Lung (tissue), 12 donors: ENCODE measurements around the gene CGNL1. TPM values are rescaled to one million over a fixed set of nuclear protein-coding genes. Genes with fewer than 3 reads are reported as not detected.

ENCODE experiments used
- ATAC-seq: fragments of 200-7000 bp; cut with Tn5 transposase; one replicate; pipeline ENCODE4 v1.9.1; 2020; ENCODE audit warnings: moderate number of reproducible peaks; ENCODE audit not compliant: insufficient read depth, low FRiP score
- DNase-seq, 3 donors: peaks; one replicate each; pipeline ENCODE4 v3.0.0-alpha.2; 2013 to 2017
- H3K27ac ChIP-seq, 2 donors: one replicate each; pipeline ENCODE4 v1.5.1; 2013; ENCODE audit warnings: mild to moderate bottlenecking in 2 of 2, moderate library complexity in 2 of 2, control low read depth in 1 of 2, inconsistent platforms in 1 of 2, low read depth in 1 of 2, low read length in 1 of 2
- H3K27me3 ChIP-seq, 3 donors: one replicate each; pipeline ENCODE4 v1.5.1; 2013; ENCODE audit warnings: low read length in 2 of 3; ENCODE audit not compliant: control insufficient read depth in 3 of 3, insufficient read depth in 3 of 3
- H3K36me3 ChIP-seq, 4 donors: one replicate each; pipeline ENCODE4 v1.5.1; 2013; ENCODE audit warnings: low read length in 4 of 4, mild to moderate bottlenecking in 1 of 4, moderate library complexity in 1 of 4; ENCODE audit not compliant: control insufficient read depth in 4 of 4, insufficient read depth in 4 of 4
- H3K4me1 ChIP-seq, 5 donors: one replicate each; pipeline ENCODE4 v1.5.1; 2013; ENCODE audit warnings: low read length in 5 of 5, mild to moderate bottlenecking in 2 of 5, moderate library complexity in 1 of 5; ENCODE audit not compliant: control insufficient read depth in 5 of 5, insufficient read depth in 5 of 5
- H3K4me3 ChIP-seq: one replicate; pipeline ENCODE4 v1.5.1; 2013; ENCODE audit warnings: mild to moderate bottlenecking, control low read depth, moderate library complexity
- H3K9ac ChIP-seq, 2 donors: one replicate each; pipeline ENCODE4 v1.5.1; 2013; ENCODE audit warnings: low read length in 2 of 2, control low read depth in 1 of 2; ENCODE audit not compliant: insufficient read depth in 1 of 2
- H3K9me3 ChIP-seq, 4 donors: one replicate each; pipeline ENCODE4 v1.5.1; 2013; ENCODE audit warnings: low read length in 3 of 4, mild to moderate bottlenecking in 1 of 4, moderate library complexity in 1 of 4; ENCODE audit not compliant: control insufficient read depth in 4 of 4, insufficient read depth in 3 of 4
- WGBS, 2 donors: extraction: QIAGEN DNeasy Blood & Tissue Kit; methylation state at CpG; one replicate each; pipeline ENCODE4 v1.1.7; 2013; 5-methylcytosine and 5-hydroxymethylcytosine counted together
- polyA plus RNA-seq, 2 donors: library from polyadenylated mRNA; stranded (reverse); fragments of 200-250 nt; gene quantifications; one replicate each; pipeline ENCODE4 v1.2.1, GENCODE V29; 2013
- total RNA-seq, 2 donors: library from RNA; depleted of rRNA in 1 of 2; stranded (reverse); fragments of >200 nt in 1 of 2; gene quantifications; one replicate each; pipeline ENCODE4 v1.2.1, GENCODE V29; 2014 to 2021
- TF ChIP-seq, protein P1 (sequence below): IDR thresholded peaks from 2 replicates; pipeline ENCODE4 v1.5.1; 2012; ENCODE audit warnings: mild to moderate bottlenecking; ENCODE audit errors: control extremely low read depth, extremely low read depth
- donor health status: control.
- donor health status: control.
- donor health status: Bipolar disorder and iron deficiency.
- donor health status: healthy.
- donor health status: DM: yes; HTN: yes; CAD: no.

Gene CGNL1
- total and polyA plus RNA-seq, 4 donors, result 9.0 to 42.5 (median 22.9) TPM

DNA sequence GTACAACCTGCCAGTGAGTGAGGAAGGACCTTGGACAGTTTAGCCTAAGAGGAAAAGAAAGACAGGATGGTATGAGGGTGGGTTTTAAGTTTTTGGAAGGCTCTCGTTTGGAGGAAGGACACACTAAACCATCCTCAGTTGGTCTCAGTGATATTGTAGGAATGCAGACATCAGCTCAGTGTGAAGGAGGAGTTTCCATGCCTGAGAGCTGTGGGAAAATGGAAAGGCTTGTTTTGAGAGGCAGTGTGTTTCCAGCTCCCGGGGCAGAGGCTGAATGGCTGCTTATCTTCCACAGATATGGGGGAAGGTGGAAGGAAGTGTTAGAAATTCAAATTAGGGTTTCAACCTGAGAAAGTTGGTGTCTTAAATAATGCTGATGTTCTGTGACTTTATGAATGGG is 125.8 kb downstream of the CGNL1 start:
- Histone ChIP-seq H3K27ac (no peak overlapping the region), H3K36me3 (no peaks in the 10 kb centered on the region), H3K27me3 (no peaks in the 10 kb centered on the region), H3K9ac (no peak overlapping the region), H3K4me3 (no peak overlapping the region), H3K4me1 (peaks cover 3 to 36% (median 19%) of the 10 kb centered on the region in 5 donors), H3K9me3 (no peaks in the 10 kb centered on the region)
- DNase-seq (no peak), ATAC-seq (no peak)
- TF ChIP-seq, protein P1, sequence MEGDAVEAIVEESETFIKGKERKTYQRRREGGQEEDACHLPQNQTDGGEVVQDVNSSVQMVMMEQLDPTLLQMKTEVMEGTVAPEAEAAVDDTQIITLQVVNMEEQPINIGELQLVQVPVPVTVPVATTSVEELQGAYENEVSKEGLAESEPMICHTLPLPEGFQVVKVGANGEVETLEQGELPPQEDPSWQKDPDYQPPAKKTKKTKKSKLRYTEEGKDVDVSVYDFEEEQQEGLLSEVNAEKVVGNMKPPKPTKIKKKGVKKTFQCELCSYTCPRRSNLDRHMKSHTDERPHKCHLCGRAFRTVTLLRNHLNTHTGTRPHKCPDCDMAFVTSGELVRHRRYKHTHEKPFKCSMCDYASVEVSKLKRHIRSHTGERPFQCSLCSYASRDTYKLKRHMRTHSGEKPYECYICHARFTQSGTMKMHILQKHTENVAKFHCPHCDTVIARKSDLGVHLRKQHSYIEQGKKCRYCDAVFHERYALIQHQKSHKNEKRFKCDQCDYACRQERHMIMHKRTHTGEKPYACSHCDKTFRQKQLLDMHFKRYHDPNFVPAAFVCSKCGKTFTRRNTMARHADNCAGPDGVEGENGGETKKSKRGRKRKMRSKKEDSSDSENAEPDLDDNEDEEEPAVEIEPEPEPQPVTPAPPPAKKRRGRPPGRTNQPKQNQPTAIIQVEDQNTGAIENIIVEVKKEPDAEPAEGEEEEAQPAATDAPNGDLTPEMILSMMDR, result no peak
- WGBS, 2 donors, result 36 to 45% methylated on average over 2 of the region's 2 CpGs

DNA sequence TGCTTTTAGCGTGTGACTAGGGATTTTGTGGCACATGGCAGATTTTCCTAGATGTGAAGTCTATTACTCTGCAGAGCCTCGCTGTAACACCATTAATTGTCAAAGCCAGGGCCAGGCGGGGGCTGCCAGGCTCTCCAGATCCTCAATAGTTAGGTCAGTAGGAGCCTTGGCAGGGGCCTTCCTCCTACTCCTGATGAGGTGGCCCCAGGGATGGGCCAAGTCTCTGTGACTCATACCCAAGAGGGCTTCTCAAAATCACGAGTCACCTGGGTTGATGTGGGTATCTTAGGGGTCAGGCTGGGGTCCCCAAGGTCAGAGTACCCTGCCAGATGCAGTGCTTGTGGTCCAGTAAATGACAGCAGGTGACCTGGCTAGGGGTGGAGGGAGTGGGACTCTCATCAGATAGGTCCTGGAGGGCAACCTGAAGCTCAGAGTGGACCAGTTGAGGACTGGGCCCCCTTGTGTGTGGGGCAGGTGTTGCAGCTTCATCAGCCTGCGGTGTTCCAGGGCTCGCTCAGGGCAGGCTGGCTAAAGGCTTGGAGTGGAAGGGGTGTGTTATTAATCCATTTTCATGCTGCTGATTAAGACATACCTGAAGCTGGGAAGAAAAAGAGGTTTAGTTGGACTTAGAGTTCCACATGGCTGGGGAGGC is 126.9 kb downstream of the CGNL1 start:
- WGBS, 2 donors, result 91 to 93% methylated on average over 6 of the region's 6 CpGs
- ATAC-seq, result no peak
- peaks cover 3 to 35% (median 17%) of the 10 kb centered on the region in 5 donors for H3K4me1 ChIP-seq
- H3K9ac ChIP-seq, result no peak overlapping the region
- peak overlapping the region in 1 of 2 donors; percentile 5 for H3K27ac ChIP-seq
- H3K9me3 ChIP-seq, result no peaks in the 10 kb centered on the region
- H3K36me3 ChIP-seq, result no peaks in the 10 kb centered on the region
- no peak for DNase-seq
- no peak overlapping the region for H3K4me3 ChIP-seq
- no peaks in the 10 kb centered on the region for H3K27me3 ChIP-seq
- TF ChIP-seq, protein P1, result no peak

DNA sequence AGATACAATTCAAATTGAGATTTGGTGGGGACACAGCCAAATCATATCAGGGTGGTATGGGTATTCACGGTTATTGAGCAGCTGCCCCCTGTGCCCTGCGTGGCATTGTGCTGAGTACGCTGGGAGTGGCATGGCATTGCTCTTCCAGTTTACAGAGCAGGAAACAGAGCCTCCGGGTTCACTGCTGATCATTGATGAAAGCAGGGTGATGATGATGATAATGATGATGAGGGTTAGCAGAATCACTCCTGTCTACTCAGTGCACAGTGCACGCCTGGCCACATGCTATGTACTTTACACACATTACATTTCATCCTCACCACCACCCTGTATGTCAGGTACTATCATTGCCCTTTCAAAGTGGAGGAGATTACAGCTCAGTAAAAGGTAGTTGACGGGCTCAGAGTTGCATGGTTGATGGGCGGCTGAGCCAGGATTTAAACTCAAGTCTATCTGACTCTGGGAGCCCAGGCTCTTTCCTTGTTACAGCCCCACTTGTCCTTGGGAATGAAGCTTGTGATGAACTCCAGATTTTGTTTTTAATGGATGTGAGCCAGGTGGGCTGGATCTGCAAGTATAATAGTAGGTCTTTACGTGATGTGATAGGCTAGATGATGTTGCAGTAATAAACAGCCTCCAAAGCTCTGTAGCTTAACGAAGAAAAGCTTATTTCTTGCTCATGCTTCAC is 127.8 kb downstream of the CGNL1 start:
- no peaks in the 10 kb centered on the region for H3K36me3 ChIP-seq
- ATAC-seq, result no peak
- H3K27ac ChIP-seq, result peak overlapping the region in 1 of 2 donors; percentile 95
- WGBS, 2 donors, result 78 to 86% methylated on average over 9 of the region's 9 CpGs
- TF ChIP-seq, protein P1, result no peak
- no peaks in the 10 kb centered on the region for H3K9me3 ChIP-seq
- no peak overlapping the region for H3K4me3 ChIP-seq
- peaks cover 3 to 35% (median 17%) of the 10 kb centered on the region in 5 donors for H3K4me1 ChIP-seq
- no peaks in the 10 kb centered on the region for H3K27me3 ChIP-seq
- peak in 1 of 3 donors; percentile 57 for DNase-seq
- no peak overlapping the region for H3K9ac ChIP-seq
